Measurements from ENCODE around the gene SV2C. TPM values are rescaled to one million over a fixed set of nuclear protein-coding genes. Genes with fewer than 3 reads are reported as not detected.

The SV2C gene
- total RNA-seq, 4 donors from 2014 or later, result 0.05 to 0.11 TPM; not detected in 2

GRCh38 chr5:76376148-76376865 lies 293.1 kb downstream of the SV2C start:
- no peak overlapping the region for H3K4me3 ChIP-seq (replicated peaks in 1 of 3)
- peaks cover 4 to 7% of the 10 kb centered on the region in 2 donors for H3K4me1 ChIP-seq
- no peaks in the 10 kb centered on the region for H3K9me3 ChIP-seq
- no peaks in the 10 kb centered on the region for H3K36me3 ChIP-seq
- TF ChIP-seq POLR2A (IDR thresholded peaks at IDR 0.05), result no peak
- no peak for TF ChIP-seq CTCF (IDR thresholded peaks at IDR 0.05)
- WGBS, 2 donors, result 93 to 95% methylated on average over 3 of the region's 3 CpGs
- intact Hi-C loops (cut with DNase I), result no loop called here
- H3K27me3 ChIP-seq, result no peaks in the 10 kb centered on the region
- no peak overlapping the region for H3K27ac ChIP-seq
- DNase-seq, result no peak

- TF ChIP-seq POLR2A (IDR thresholded peaks at IDR 0.05) (no peak), CTCF (IDR thresholded peaks at IDR 0.05) (no peak)
- H3K4me3 ChIP-seq (replicated peaks in 1 of 3), result no peak overlapping the region
- no peak for DNase-seq
- H3K36me3 ChIP-seq, result no peaks in the 10 kb centered on the region
- peaks cover 4 to 7% of the 10 kb centered on the region in 2 donors for H3K4me1 ChIP-seq
- intact Hi-C loops (cut with DNase I), result no loop called here
- H3K9me3 ChIP-seq, result no peaks in the 10 kb centered on the region
- no peaks in the 10 kb centered on the region for H3K27me3 ChIP-seq
- no peak overlapping the region for H3K27ac ChIP-seq
- WGBS, 2 donors, result 88 to 89% methylated on average over 3 of the region's 3 CpGs
Measured at GRCh38 chr5:76376866-76377230, 293.7 kb downstream of the SV2C start.

- no peak for DNase-seq
- 93 to 96% methylated on average over 6 of the region's 6 CpGs for WGBS, 2 donors
- Histone ChIP-seq H3K4me3 (replicated peaks in 1 of 3) (no peak overlapping the region), H3K27ac (no peak overlapping the region), H3K4me1 (no peaks in the 10 kb centered on the region), H3K9me3 (no peaks in the 10 kb centered on the region), H3K36me3 (no peaks in the 10 kb centered on the region), H3K27me3 (no peaks in the 10 kb centered on the region)
- intact Hi-C loops (cut with DNase I), result no loop called here
- no peak for TF ChIP-seq CTCF (IDR thresholded peaks at IDR 0.05)
- no peak for TF ChIP-seq POLR2A (IDR thresholded peaks at IDR 0.05)
Measured at GRCh38 chr5:76378355-76378754, 295.2 kb downstream of the SV2C start.

- H3K36me3 ChIP-seq, result no peaks in the 10 kb centered on the region
- TF ChIP-seq POLR2A (IDR thresholded peaks at IDR 0.05) (no peak), CTCF (IDR thresholded peaks at IDR 0.05) (no peak)
- peaks cover 2 to 6% of the 10 kb centered on the region in 2 donors for H3K4me1 ChIP-seq
- H3K27me3 ChIP-seq, result no peaks in the 10 kb centered on the region
- no peak for DNase-seq
- 77 to 80% methylated on average over 5 of the region's 5 CpGs for WGBS, 2 donors
- H3K27ac ChIP-seq, result no peak overlapping the region
- no peak overlapping the region for H3K4me3 ChIP-seq (replicated peaks in 1 of 3)
- intact Hi-C loops (cut with DNase I), result no loop called here
- no peaks in the 10 kb centered on the region for H3K9me3 ChIP-seq
Measured at GRCh38 chr5:76379316-76379715, 296.1 kb downstream of the SV2C start.

GRCh38 chr5:76379855-76380254 lies 296.7 kb downstream of the SV2C start:
- WGBS, 2 donors, result 79 to 84% methylated on average over 1 of the region's 1 CpG
- H3K27me3 ChIP-seq, result no peaks in the 10 kb centered on the region
- no peak for TF ChIP-seq POLR2A (IDR thresholded peaks at IDR 0.05)
- TF ChIP-seq CTCF (IDR thresholded peaks at IDR 0.05), result no peak

More at GRCh38 chr5:76379855-76380254, 296.7 kb downstream of the SV2C start:
- H3K27ac ChIP-seq, result no peak overlapping the region
- H3K9me3 ChIP-seq, result no peaks in the 10 kb centered on the region
- no peaks in the 10 kb centered on the region for H3K36me3 ChIP-seq
- no peak overlapping the region for H3K4me3 ChIP-seq (replicated peaks in 1 of 3)
- intact Hi-C loops (cut with DNase I), result no loop called here
- peaks cover 8 to 11% of the 10 kb centered on the region in 2 donors for H3K4me1 ChIP-seq
- DNase-seq, result no peak
